Astrocyte (in vitro differentiated cells and primary cell): Measurements from ENCODE around the gene MYOM3. TPM values are rescaled to one million over a fixed set of nuclear protein-coding genes. Genes with fewer than 3 reads are reported as not detected.

ENCODE experiments used
- DNase-seq: peaks from one replicate; pipeline ENCODE4 v3.0.0-alpha.2; 2010; ENCODE audit warnings: low read depth
- FAIRE-seq: peaks from 2 replicates; lab custom pipeline; 2011; peaks lifted over from hg19 to GRCh38; lab: Jason Lieb, UNC
- H2AFZ ChIP-seq: 2 replicates; pipeline ENCODE4 v1.6.0; 2012; ENCODE audit warnings: low read depth, low read length, inconsistent platforms
- H3K27ac ChIP-seq: 2 replicates; pipeline ENCODE4 v1.5.1; 2011; ENCODE audit warnings: low read depth, low read length, inconsistent platforms
- H3K27me3 ChIP-seq: 2 replicates; pipeline ENCODE4 v1.6.0; 2011; ENCODE audit warnings: low read length, inconsistent platforms; ENCODE audit not compliant: insufficient read depth
- H3K36me3 ChIP-seq: 2 replicates; pipeline ENCODE4 v1.5.1; 2011; ENCODE audit warnings: low read length, inconsistent platforms; ENCODE audit not compliant: insufficient read depth
- H3K4me1 ChIP-seq: 2 replicates; pipeline ENCODE4 v1.5.1; 2011; ENCODE audit warnings: low read length, inconsistent platforms; ENCODE audit not compliant: insufficient read depth
- H3K4me2 ChIP-seq: 2 replicates; pipeline ENCODE4 v1.6.0; 2012; ENCODE audit warnings: low read length, inconsistent platforms
- H3K4me3 ChIP-seq: 2 replicates; pipeline ENCODE4 v1.5.1; 2011; ENCODE audit warnings: low read depth, mild to moderate bottlenecking, low read length, inconsistent platforms; ENCODE audit not compliant: insufficient read depth
- H3K79me2 ChIP-seq: 2 replicates; pipeline ENCODE4 v1.6.0; 2012; ENCODE audit warnings: mild to moderate bottlenecking, low read length, inconsistent platforms; ENCODE audit not compliant: insufficient read depth
- H3K9ac ChIP-seq: 2 replicates; pipeline ENCODE4 v1.6.0; 2012; ENCODE audit warnings: mild to moderate bottlenecking, low read length, inconsistent platforms
- H3K9me3 ChIP-seq: 2 replicates; pipeline ENCODE4 v1.5.1; 2012; ENCODE audit warnings: low read depth, mild to moderate bottlenecking, low read length, inconsistent platforms; ENCODE audit not compliant: insufficient read depth
- H4K20me1 ChIP-seq: 2 replicates; pipeline ENCODE4 v1.6.0; 2012; ENCODE audit warnings: low read length, inconsistent platforms; ENCODE audit not compliant: insufficient read depth
- H3K27ac Mint-ChIP-seq: one replicate; pipeline ENCODE4 v1.8.0; 2021; ENCODE audit warnings: mild to moderate bottlenecking, mixed read lengths; ENCODE audit not compliant: unreplicated experiment
- H3K27me3 Mint-ChIP-seq: one replicate; pipeline ENCODE4 v1.8.0; 2021; ENCODE audit warnings: low read depth, mixed read lengths; ENCODE audit not compliant: unreplicated experiment
- H3K36me3 Mint-ChIP-seq: one replicate; pipeline ENCODE4 v1.8.0; 2021; ENCODE audit warnings: low read depth, mixed read lengths; ENCODE audit not compliant: unreplicated experiment
- H3K4me1 Mint-ChIP-seq: one replicate; pipeline ENCODE4 v1.8.0; 2021; ENCODE audit warnings: low read depth, mixed read lengths; ENCODE audit not compliant: unreplicated experiment
- H3K4me3 Mint-ChIP-seq: one replicate; pipeline ENCODE4 v1.8.0; 2021; ENCODE audit warnings: mild to moderate bottlenecking, moderate library complexity, mixed read lengths; ENCODE audit not compliant: unreplicated experiment
- H3K9me3 Mint-ChIP-seq: one replicate; pipeline ENCODE4 v1.8.0; 2021; ENCODE audit warnings: mild to moderate bottlenecking, mixed read lengths; ENCODE audit not compliant: unreplicated experiment
- EZH2 ChIP-seq: IDR thresholded peaks from 2 replicates; pipeline ENCODE4 v1.6.1; 2012; ENCODE audit warnings: mild to moderate bottlenecking, low read length, inconsistent platforms; ENCODE audit not compliant: insufficient read depth
- total RNA-seq: library from RNA; stranded (reverse); gene quantifications from 2 replicates; pipeline ENCODE4 v1.2.1, GENCODE V29; 2021
- TF ChIP-seq, protein P1 (sequence below): IDR thresholded peaks from 2 replicates; pipeline ENCODE4 v1.5.1; 2011; ENCODE audit warnings: low read depth, mild to moderate bottlenecking, inconsistent platforms, low read length, moderate library complexity; ENCODE audit not compliant: insufficient read depth

The MYOM3 gene
- total RNA-seq, 1 donor from 2014 or later, result 1.0 TPM

DNA sequence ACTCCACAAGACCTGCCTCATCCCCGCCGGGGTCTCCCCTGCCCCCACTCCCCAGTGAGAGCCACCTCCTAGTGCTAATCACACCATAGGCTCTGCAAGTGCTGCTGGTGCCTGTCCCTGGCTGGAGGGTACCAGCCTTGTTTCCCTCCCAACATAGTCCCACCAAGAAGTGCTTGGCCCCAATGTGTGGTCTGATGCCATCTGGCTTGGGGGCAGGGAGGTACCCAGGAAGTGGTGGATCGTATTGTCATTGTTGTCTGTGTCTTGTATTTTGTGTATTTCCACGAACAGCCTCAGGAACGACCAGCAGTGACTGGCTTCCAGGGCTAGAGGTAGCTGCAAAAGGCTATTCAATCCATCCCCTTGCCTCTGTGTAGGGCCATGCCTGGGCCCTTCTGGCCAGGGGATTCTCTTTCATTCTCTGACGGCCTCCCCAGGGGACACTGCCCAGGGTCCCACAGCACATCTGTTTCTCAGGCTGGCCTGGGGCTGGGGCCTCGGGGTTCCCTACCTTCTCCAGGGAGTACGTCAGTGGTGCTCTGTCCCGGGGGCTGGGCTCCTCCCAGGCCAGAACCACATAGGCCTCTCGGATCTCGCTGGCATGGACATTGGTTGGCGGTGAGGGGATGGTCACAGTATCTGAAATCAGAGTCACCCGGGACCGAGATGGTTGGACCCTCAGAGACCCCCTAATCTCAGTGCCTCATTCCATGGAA lies 22.8 kb downstream of the MYOM3 start:
- Mint-ChIP-seq H3K36me3 (no peaks in the 10 kb centered on the region), H3K27me3 (peaks cover 54% of the 10 kb centered on the region), H3K27ac (no peak overlapping the region), H3K4me1 (no peaks in the 10 kb centered on the region), H3K9me3 (peaks cover 2% of the 10 kb centered on the region), H3K4me3 (no peak overlapping the region)
- no peak overlapping the region for H3K27ac ChIP-seq
- no peaks in the 10 kb centered on the region for H3K36me3 ChIP-seq
- H4K20me1 ChIP-seq, result no peaks in the 10 kb centered on the region
- no peaks in the 10 kb centered on the region for H3K79me2 ChIP-seq
- no peak overlapping the region for H2AFZ ChIP-seq
- no peak for FAIRE-seq
- H3K4me1 ChIP-seq, result no peaks in the 10 kb centered on the region
- H3K9ac ChIP-seq, result no peak overlapping the region
- no peak overlapping the region for H3K4me3 ChIP-seq
- no peaks in the 10 kb centered on the region for H3K9me3 ChIP-seq
- no peak overlapping the region for H3K4me2 ChIP-seq
- no peak for DNase-seq
- H3K27me3 ChIP-seq, result peaks cover 3% of the 10 kb centered on the region
- TF ChIP-seq EZH2, result no peak
- TF ChIP-seq, protein P1, sequence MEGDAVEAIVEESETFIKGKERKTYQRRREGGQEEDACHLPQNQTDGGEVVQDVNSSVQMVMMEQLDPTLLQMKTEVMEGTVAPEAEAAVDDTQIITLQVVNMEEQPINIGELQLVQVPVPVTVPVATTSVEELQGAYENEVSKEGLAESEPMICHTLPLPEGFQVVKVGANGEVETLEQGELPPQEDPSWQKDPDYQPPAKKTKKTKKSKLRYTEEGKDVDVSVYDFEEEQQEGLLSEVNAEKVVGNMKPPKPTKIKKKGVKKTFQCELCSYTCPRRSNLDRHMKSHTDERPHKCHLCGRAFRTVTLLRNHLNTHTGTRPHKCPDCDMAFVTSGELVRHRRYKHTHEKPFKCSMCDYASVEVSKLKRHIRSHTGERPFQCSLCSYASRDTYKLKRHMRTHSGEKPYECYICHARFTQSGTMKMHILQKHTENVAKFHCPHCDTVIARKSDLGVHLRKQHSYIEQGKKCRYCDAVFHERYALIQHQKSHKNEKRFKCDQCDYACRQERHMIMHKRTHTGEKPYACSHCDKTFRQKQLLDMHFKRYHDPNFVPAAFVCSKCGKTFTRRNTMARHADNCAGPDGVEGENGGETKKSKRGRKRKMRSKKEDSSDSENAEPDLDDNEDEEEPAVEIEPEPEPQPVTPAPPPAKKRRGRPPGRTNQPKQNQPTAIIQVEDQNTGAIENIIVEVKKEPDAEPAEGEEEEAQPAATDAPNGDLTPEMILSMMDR, result no peak

DNA sequence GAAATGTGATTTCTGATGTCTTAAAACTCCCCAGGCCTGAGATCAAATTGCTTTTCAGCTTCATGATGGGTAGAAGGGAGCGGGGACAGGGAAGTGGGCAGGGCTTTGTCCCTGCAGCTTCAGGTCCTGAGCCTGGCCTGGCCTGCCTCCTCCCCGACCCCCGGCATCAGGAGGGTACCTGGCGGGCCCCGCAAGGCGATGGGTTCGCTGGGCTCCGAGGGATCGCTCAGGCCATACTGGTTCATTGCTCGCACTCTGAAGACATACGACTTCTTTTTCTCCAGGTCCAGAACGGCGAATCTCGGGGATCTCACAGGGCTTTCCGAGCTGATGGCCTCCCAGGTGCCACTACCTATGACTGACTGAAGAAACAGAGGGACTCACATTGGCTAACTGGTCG lies 25.5 kb downstream of the MYOM3 start:
- H2AFZ ChIP-seq, result no peak overlapping the region
- TF ChIP-seq, protein P1, result no peak
- no peak for TF ChIP-seq EZH2
- no peaks in the 10 kb centered on the region for H3K4me1 ChIP-seq
- peaks cover 3% of the 10 kb centered on the region for H3K27me3 ChIP-seq
- no peak overlapping the region for H3K9ac ChIP-seq
- DNase-seq (no peak), FAIRE-seq (no peak)
- H3K36me3 ChIP-seq, result no peaks in the 10 kb centered on the region
- H3K79me2 ChIP-seq, result no peaks in the 10 kb centered on the region
- Mint-ChIP-seq H3K27me3 (peaks cover 52% of the 10 kb centered on the region), H3K36me3 (peaks cover 2% of the 10 kb centered on the region), H3K9me3 (peaks cover 2% of the 10 kb centered on the region), H3K27ac (no peak overlapping the region), H3K4me3 (no peak overlapping the region), H3K4me1 (no peaks in the 10 kb centered on the region)
- no peak overlapping the region for H3K4me2 ChIP-seq
- H3K4me3 ChIP-seq, result no peak overlapping the region
- no peak overlapping the region for H3K27ac ChIP-seq
- no peaks in the 10 kb centered on the region for H3K9me3 ChIP-seq
- H4K20me1 ChIP-seq, result no peaks in the 10 kb centered on the region

DNA sequence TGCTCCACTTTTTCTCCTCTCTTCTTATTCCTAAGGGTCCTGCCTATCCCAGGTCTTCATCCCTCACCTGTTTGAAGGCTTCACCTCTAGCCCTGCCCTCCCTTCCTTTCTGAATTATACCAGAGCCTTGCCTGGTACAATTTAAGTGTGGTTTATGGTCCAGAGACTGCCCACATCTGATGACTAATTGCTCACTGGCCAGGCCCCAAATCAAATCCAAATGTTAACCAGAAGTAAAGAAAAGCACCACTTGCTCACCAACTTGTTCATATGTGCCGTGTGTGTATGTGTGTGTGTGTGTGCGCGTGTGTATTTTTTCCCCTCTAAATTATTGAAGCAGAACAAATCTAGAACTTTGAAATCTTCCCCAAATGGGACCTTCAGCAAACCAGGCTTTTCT lies 26.4 kb downstream of the MYOM3 start:
- DNase-seq (peak; percentile 38), FAIRE-seq (no peak)
- no peaks in the 10 kb centered on the region for H3K4me1 Mint-ChIP-seq
- Histone ChIP-seq H3K36me3 (no peaks in the 10 kb centered on the region), H3K27me3 (peaks cover 4% of the 10 kb centered on the region), H3K79me2 (no peaks in the 10 kb centered on the region), H3K9me3 (no peaks in the 10 kb centered on the region), H3K9ac (no peak overlapping the region), H2AFZ (no peak overlapping the region), H3K27ac (no peak overlapping the region), H4K20me1 (no peaks in the 10 kb centered on the region), H3K4me3 (no peak overlapping the region), H3K4me2 (no peak overlapping the region), H3K4me1 (no peaks in the 10 kb centered on the region)
- no peak overlapping the region for H3K27ac Mint-ChIP-seq
- no peak overlapping the region for H3K4me3 Mint-ChIP-seq
- TF ChIP-seq, protein P1, result no peak
- no peak for TF ChIP-seq EZH2
- H3K36me3 Mint-ChIP-seq, result peaks cover 2% of the 10 kb centered on the region
- H3K27me3 Mint-ChIP-seq, result peaks cover 52% of the 10 kb centered on the region
- peaks cover 2% of the 10 kb centered on the region for H3K9me3 Mint-ChIP-seq
